Measurements from ENCODE around the gene ARHGAP29. TPM values are rescaled to one million over a fixed set of nuclear protein-coding genes. Genes with fewer than 3 reads are reported as not detected.

Gene ARHGAP29
- total RNA-seq, 4 donors from 2014 or later, result 62.3 to 112 (median 88.9) TPM

DNA sequence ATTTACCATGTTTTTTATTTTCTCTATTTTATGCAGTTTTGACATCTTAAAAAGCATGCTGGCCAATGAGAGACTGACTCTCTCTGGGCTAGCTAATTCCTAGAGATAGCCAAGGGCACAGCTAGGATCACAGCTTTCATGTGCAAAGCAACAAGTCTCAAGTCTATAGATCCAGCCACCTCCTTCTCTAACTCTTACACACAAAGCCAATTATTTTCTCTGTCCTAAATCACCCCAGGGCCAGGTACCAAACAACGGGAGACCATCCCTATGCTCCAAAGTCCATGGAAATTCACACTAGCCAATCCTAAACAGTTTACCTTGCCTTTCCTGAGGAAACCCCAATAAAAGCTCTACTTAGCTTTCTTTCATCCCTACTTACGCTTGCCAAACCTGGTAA is 38.0 kb downstream of the ARHGAP29 start:
- TF ChIP-seq, protein P1, sequence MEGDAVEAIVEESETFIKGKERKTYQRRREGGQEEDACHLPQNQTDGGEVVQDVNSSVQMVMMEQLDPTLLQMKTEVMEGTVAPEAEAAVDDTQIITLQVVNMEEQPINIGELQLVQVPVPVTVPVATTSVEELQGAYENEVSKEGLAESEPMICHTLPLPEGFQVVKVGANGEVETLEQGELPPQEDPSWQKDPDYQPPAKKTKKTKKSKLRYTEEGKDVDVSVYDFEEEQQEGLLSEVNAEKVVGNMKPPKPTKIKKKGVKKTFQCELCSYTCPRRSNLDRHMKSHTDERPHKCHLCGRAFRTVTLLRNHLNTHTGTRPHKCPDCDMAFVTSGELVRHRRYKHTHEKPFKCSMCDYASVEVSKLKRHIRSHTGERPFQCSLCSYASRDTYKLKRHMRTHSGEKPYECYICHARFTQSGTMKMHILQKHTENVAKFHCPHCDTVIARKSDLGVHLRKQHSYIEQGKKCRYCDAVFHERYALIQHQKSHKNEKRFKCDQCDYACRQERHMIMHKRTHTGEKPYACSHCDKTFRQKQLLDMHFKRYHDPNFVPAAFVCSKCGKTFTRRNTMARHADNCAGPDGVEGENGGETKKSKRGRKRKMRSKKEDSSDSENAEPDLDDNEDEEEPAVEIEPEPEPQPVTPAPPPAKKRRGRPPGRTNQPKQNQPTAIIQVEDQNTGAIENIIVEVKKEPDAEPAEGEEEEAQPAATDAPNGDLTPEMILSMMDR (IDR thresholded peaks at IDR 0.05; ENCODE audit: low read depth), result no peak

DNA sequence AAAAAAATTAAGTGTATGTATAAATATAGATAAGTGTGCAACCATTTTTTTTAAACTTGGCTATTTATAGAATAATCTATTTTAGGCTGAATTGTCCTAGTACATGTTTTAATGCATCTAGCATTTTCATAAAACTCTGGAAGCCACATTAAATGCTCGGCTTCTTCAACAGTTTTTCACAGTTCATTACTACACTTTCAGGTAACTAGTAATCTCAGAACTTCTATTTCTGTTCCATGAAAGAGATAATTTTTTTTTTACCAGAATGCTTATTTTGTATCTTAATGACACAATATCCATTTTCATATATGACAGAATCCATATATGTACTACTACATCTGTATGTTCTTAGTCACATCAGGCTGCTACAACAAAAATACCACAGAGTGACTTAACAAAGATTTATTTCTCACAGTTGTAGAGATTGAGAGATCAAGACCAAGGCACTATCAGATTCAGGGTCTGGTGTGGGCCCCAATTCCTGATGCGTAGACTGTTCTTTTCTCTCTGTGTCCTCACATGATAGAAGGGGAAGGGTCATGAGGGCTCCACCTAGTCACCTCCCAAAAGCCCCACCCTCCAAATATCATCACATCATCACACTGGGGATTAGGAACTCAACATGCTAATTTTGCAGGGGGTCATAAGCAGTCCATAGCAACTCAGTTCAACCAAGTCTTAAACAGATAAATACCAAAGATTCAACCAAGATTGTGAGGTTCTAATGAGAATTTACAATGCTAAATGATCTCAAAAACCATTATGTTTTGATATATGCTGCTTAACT is 43.1 kb downstream of the ARHGAP29 start:
- TF ChIP-seq, protein P1 (IDR thresholded peaks at IDR 0.05; ENCODE audit: low read depth), result no peak

DNA sequence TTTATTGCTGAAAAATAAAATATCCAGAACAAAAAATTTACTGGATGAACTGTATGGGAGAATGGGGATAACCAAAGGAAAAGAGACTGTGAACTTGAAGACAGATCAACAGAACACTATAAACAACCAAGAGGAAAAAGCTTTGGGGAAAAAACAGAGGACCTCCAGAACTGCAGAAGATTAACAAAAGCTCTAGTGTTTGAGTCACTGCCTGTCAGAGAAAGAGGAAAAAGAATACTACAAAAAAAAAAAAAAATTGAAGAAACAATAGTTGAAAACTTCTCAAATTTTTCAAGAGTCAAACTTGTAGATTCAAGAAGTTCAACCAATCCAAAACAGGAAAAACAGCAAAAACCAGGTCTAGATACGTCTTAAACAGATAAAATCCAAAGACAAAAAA is 44.3 kb downstream of the ARHGAP29 start:
- TF ChIP-seq, protein P1 (IDR thresholded peaks at IDR 0.05; ENCODE audit: low read depth), result no peak

DNA sequence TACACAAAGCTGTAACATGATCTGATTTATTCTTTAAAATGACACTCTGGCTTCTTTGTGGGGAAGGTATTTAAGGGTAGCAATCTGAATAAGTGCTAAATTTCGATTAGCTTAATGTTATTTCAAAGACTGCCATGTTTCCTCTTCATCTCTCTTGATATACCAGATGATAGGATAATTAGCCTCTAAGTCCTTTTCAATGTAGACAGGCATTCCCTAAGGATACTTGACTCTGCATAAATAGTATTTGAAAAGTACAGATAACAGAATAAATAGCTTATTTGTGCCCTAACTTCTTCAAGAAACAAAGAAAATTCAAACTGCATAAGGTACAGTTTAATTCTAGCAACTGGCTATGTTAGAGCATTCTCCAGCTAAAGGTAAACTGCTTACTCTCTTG is 46.2 kb downstream of the ARHGAP29 start:
- TF ChIP-seq, protein P1 (IDR thresholded peaks at IDR 0.05; ENCODE audit: low read depth), result no peak

DNA sequence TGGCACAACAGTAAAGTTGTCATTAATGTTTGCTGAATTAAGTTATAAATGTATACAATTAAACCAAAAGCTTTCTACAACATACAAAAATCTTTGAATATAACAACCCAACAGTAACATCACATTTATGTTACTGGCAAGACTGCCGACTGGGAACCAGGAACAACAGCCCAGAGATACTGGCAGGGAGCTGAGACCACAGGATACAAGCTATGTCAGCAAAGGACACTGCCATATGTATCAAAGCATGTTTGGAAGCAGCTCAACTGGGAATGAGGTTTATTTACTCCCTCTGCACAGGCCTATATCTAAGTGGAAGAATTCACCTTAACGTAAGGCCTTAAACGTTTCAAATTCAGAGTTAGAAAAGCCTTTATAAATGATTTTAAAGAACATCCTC is 50.4 kb downstream of the ARHGAP29 start:
- TF ChIP-seq, protein P1 (IDR thresholded peaks at IDR 0.05; ENCODE audit: low read depth), result no peak

DNA sequence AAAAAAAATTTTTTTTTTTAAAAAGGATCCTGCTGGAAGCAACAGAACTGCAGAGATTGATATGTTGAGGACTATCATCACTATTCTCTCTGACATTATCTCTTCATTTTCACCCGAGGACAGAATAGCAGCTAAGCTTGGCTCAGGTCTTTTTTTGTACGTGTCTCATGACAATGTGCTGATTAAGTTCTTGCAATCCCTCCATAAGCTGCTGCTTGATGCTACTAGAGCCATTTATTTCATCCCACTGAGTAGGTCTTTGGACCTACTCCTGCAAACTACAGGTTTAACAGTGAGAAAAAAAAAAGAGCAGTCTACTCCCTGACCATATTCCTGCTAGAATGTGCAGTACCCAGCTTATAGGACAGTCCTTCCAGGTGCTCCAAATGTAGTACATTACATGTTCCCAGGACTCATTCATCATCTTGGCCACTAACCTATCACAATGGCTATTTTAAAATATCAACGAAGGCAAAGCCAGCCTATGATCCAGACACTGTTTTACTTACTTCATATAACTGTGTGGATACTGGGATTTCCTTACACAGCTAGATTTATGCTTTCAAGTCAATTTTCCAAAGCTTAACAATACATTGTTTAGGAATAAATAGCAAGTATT is 54.1 kb downstream of the ARHGAP29 start:
- TF ChIP-seq, protein P1 (IDR thresholded peaks at IDR 0.05; ENCODE audit: low read depth), result no peak

DNA sequence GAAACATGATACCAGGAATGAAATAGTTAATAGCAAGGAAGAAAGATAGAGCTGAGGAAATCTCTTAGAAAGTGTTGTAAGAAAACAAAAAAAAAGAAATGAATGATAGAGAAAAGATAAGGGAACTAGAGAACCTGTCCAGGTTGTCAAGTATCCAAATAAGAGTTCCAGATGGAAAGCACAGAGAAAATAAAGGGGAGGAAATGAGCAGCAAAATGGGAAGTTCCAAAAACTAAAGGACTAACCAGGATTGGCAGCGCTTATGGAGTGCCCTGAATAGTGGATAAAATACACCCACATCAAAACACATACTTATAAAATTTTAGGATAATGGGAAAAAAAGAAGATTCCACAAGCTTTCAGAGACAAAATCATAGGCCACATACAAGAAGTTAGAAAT is 55.2 kb downstream of the ARHGAP29 start:
- TF ChIP-seq, protein P1 (IDR thresholded peaks at IDR 0.05; ENCODE audit: low read depth), result no peak
